ENCODE measurements around the gene ZNF830. TPM values are rescaled to one million over a fixed set of nuclear protein-coding genes. Genes with fewer than 3 reads are reported as not detected.

ZNF830 gene
- total and polyA plus RNA-seq, 2 donors (not counting 1 experiment from before 2014, with no cell fraction given): 10.0 to 14.4 TPM

GRCh38 chr17:34993031-34993430, 31.7 kb downstream of the ZNF830 start:
- H3K4me2 ChIP-seq (ENCODE audit: extremely low read depth, insufficient read depth, low read length): no peak overlapping the region
- no peak for DNase-seq (ENCODE audit: low read depth in 2 of 2)
- no peaks in the 10 kb centered on the region for H3K79me2 ChIP-seq (ENCODE audit: control insufficient read depth, insufficient read depth, low read length)
- no peak overlapping the region for H3K27ac ChIP-seq (ENCODE audit: insufficient read depth, low read length)
- TF ChIP-seq EZH2 (IDR thresholded peaks at IDR 0.05; ENCODE audit: low read length, missing control alignments) (no peak), CTCF (conservative IDR thresholded peaks at IDR 0.05 in 1 of 2, IDR thresholded peaks at IDR 0.05 in 1 of 2; ENCODE audit: low read depth in 1 of 2, low read length in 2 of 2) (no peak)
- H3K27me3 ChIP-seq (ENCODE audit: control insufficient read depth, insufficient read depth, low read length): no peaks in the 10 kb centered on the region
- peaks cover 12% of the 10 kb centered on the region for H3K4me1 ChIP-seq (ENCODE audit: control insufficient read depth, extremely low read depth, insufficient read depth, low read length)
- H3K36me3 ChIP-seq (ENCODE audit: control insufficient read depth, insufficient read depth, low read length): peaks cover 10% of the 10 kb centered on the region
- no peak overlapping the region for H3K4me3 ChIP-seq (replicated peaks in 1 of 4; ENCODE audit: control extremely low read depth in 1 of 4, insufficient read depth in 1 of 4, low read depth in 3 of 4, low read length in 4 of 4)
- no peak overlapping the region for H2AFZ ChIP-seq (ENCODE audit: low read length)
- no peaks in the 10 kb centered on the region for H3K9me3 ChIP-seq (ENCODE audit: control insufficient read depth, insufficient read depth, low read depth, low read length)
- no peaks in the 10 kb centered on the region for H4K20me1 ChIP-seq (ENCODE audit: control insufficient read depth, extremely low read depth, insufficient read depth, low read length)
- H3K9ac ChIP-seq (ENCODE audit: insufficient read depth, low read length): no peak overlapping the region

- DNase-seq (ENCODE audit: low read depth in 2 of 2): no peak
- H3K9ac ChIP-seq (ENCODE audit: insufficient read depth, low read length): no peak overlapping the region
- H3K27ac ChIP-seq (ENCODE audit: insufficient read depth, low read length): peak overlapping the region; percentile 63
- H3K79me2 ChIP-seq (ENCODE audit: control insufficient read depth, insufficient read depth, low read length): no peaks in the 10 kb centered on the region
- H3K27me3 ChIP-seq (ENCODE audit: control insufficient read depth, insufficient read depth, low read length): no peaks in the 10 kb centered on the region
- H3K4me1 ChIP-seq (ENCODE audit: control insufficient read depth, extremely low read depth, insufficient read depth, low read length): peaks cover 13% of the 10 kb centered on the region
- TF ChIP-seq EZH2 (IDR thresholded peaks at IDR 0.05; ENCODE audit: low read length, missing control alignments) (no peak), CTCF (conservative IDR thresholded peaks at IDR 0.05 in 1 of 2, IDR thresholded peaks at IDR 0.05 in 1 of 2; ENCODE audit: low read depth in 1 of 2, low read length in 2 of 2) (no peak)
- no peaks in the 10 kb centered on the region for H4K20me1 ChIP-seq (ENCODE audit: control insufficient read depth, extremely low read depth, insufficient read depth, low read length)
- H3K9me3 ChIP-seq (ENCODE audit: control insufficient read depth, insufficient read depth, low read depth, low read length): no peaks in the 10 kb centered on the region
- peaks cover 20% of the 10 kb centered on the region for H3K36me3 ChIP-seq (ENCODE audit: control insufficient read depth, insufficient read depth, low read length)
- H3K4me3 ChIP-seq (replicated peaks in 1 of 4; ENCODE audit: control extremely low read depth in 1 of 4, insufficient read depth in 1 of 4, low read depth in 3 of 4, low read length in 4 of 4): no peak overlapping the region
- H3K4me2 ChIP-seq (ENCODE audit: extremely low read depth, insufficient read depth, low read length): no peak overlapping the region
- no peak overlapping the region for H2AFZ ChIP-seq (ENCODE audit: low read length)
Observed at GRCh38 chr17:34996422-34997285, 35.3 kb downstream of the ZNF830 start.

GRCh38 chr17:34997355-34997862, 36.1 kb downstream of the ZNF830 start:
- Histone ChIP-seq H3K27me3 (ENCODE audit: control insufficient read depth, insufficient read depth, low read length) (no peaks in the 10 kb centered on the region), H3K4me1 (ENCODE audit: control insufficient read depth, extremely low read depth, insufficient read depth, low read length) (peaks cover 13% of the 10 kb centered on the region), H3K36me3 (ENCODE audit: control insufficient read depth, insufficient read depth, low read length) (peaks cover 19% of the 10 kb centered on the region), H2AFZ (ENCODE audit: low read length) (peak overlapping the region; percentile 18), H3K9me3 (ENCODE audit: control insufficient read depth, insufficient read depth, low read depth, low read length) (no peaks in the 10 kb centered on the region), H3K9ac (ENCODE audit: insufficient read depth, low read length) (no peak overlapping the region), H3K27ac (ENCODE audit: insufficient read depth, low read length) (peak overlapping the region; percentile 63), H4K20me1 (ENCODE audit: control insufficient read depth, extremely low read depth, insufficient read depth, low read length) (no peaks in the 10 kb centered on the region), H3K4me2 (ENCODE audit: extremely low read depth, insufficient read depth, low read length) (peak overlapping the region; percentile 42), H3K4me3 (replicated peaks in 1 of 4; ENCODE audit: control extremely low read depth in 1 of 4, insufficient read depth in 1 of 4, low read depth in 3 of 4, low read length in 4 of 4) (no peak overlapping the region), H3K79me2 (ENCODE audit: control insufficient read depth, insufficient read depth, low read length) (no peaks in the 10 kb centered on the region)
- TF ChIP-seq CTCF (conservative IDR thresholded peaks at IDR 0.05 in 1 of 2, IDR thresholded peaks at IDR 0.05 in 1 of 2; ENCODE audit: low read depth in 1 of 2, low read length in 2 of 2) (no peak), EZH2 (IDR thresholded peaks at IDR 0.05; ENCODE audit: low read length, missing control alignments) (no peak)
- peak; percentile 90 to 95 for DNase-seq (ENCODE audit: low read depth in 2 of 2)

Data from fibroblast of lung (primary cell).